Measurements from ENCODE around the gene PRKACA. TPM values are rescaled to one million over a fixed set of nuclear protein-coding genes. Genes with fewer than 3 reads are reported as not detected.

PRKACA gene
- total RNA-seq, 1 experiment from 2014 or later: 24.0 TPM

GRCh38 chr19:14091813-14092462, 25.6 kb downstream of the PRKACA start:
- Histone ChIP-seq H3K79me2 (ENCODE audit: low read length) (peaks cover 14% of the 10 kb centered on the region), H3K9ac (ENCODE audit: low read length) (peak overlapping the region; percentile 94), H2AFZ (ENCODE audit: low read length) (peak overlapping the region; percentile 81; the same call in 1 of the 2 replicates), H3K36me3 (ENCODE audit: insufficient read depth, low read length) (peaks cover 7% of the 10 kb centered on the region), H3K4me2 (ENCODE audit: low read depth, low read length, poor library complexity, severe bottlenecking) (peak overlapping the region; percentile 100), H3K9me2 (replicated peaks; ENCODE audit: insufficient read depth, low read length) (no peaks in the 10 kb centered on the region), H3K27me3 (ENCODE audit: low read length) (no peaks in the 10 kb centered on the region), H3K27ac (ENCODE audit: low read length) (peak overlapping the region; percentile 80), H4K20me1 (ENCODE audit: insufficient read depth, low read depth, low read length) (no peaks in the 10 kb centered on the region), H3K4me1 (ENCODE audit: low read length) (peaks cover 20% of the 10 kb centered on the region), H3K9me3 (ENCODE audit: low read length) (peaks cover 4% of the 10 kb centered on the region; the same call in 1 of the 2 replicates), H3K4me3 (ENCODE audit: low read length) (peak overlapping the region; percentile 98)
- DNase-seq: peak; percentile 73

GRCh38 chr19:14091081-14091812, 26.3 kb downstream of the PRKACA start:
- H3K9ac ChIP-seq (ENCODE audit: low read length): peak overlapping the region; percentile 94
- peaks cover 7% of the 10 kb centered on the region for H3K36me3 ChIP-seq (ENCODE audit: insufficient read depth, low read length)
- H2AFZ ChIP-seq (ENCODE audit: low read length): peak overlapping the region; percentile 81; the same call in 1 of the 2 replicates
- DNase-seq: peak; percentile 80
- H3K79me2 ChIP-seq (ENCODE audit: low read length): peaks cover 14% of the 10 kb centered on the region
- peaks cover 4% of the 10 kb centered on the region; the same call in 1 of the 2 replicates for H3K9me3 ChIP-seq (ENCODE audit: low read length)
- H3K27ac ChIP-seq (ENCODE audit: low read length): peak overlapping the region; percentile 80
- no peaks in the 10 kb centered on the region for H4K20me1 ChIP-seq (ENCODE audit: insufficient read depth, low read depth, low read length)
- no peaks in the 10 kb centered on the region for H3K27me3 ChIP-seq (ENCODE audit: low read length)
- H3K9me2 ChIP-seq (replicated peaks; ENCODE audit: insufficient read depth, low read length): no peaks in the 10 kb centered on the region
- H3K4me1 ChIP-seq (ENCODE audit: low read length): peaks cover 20% of the 10 kb centered on the region
- H3K4me2 ChIP-seq (ENCODE audit: low read depth, low read length, poor library complexity, severe bottlenecking): peak overlapping the region; percentile 100
- H3K4me3 ChIP-seq (ENCODE audit: low read length): peak overlapping the region; percentile 98

DNA sequence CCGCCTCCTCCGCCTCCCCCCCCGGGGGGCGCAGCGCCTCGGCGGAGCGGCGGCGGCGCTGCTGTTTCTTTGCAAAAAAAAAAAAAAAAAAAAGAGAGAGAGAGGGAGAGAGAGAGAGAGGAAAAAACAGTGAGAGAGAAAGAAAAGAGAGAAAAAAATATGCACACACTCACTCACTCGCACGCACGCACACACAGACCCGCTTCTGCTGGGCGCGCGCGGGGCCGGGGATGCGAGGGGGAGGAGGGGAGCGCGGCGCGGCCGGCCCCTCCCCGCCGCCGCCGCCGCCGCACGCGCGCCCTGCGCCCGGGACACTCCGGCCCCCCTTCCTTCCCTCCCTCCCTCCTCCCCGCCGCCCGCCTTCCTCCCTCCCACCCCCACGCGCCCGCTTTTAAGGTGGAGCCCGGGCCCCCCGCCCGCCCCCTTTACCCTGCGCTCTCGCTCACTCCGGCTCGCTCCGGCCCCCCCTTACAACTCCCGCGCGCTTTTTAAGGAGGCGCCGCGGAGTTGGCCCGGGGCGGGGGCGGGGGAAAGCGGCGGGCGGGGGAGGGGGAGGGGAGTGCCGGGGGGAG, 27.0 kb downstream of the PRKACA start, which contains the start of gene SAMD1:
Gene SAMD1, minus strand, starts transcription at position 243 of the 572 bp plus-strand sequence.
- Histone ChIP-seq H3K9me2 (replicated peaks; ENCODE audit: insufficient read depth, low read length) (no peaks in the 10 kb centered on the region), H2AFZ (ENCODE audit: low read length) (peak within 1 kb of the TSS; percentile 81; the same call in 1 of the 2 replicates), H3K4me3 (ENCODE audit: low read length) (peak within 1 kb of the TSS; percentile 98), H4K20me1 (ENCODE audit: insufficient read depth, low read depth, low read length) (no peaks in the 10 kb centered on the region), H3K4me2 (ENCODE audit: low read depth, low read length, poor library complexity, severe bottlenecking) (peak within 1 kb of the TSS; percentile 100), H3K9me3 (ENCODE audit: low read length) (peaks cover 4% of the 10 kb centered on the region; the same call in 1 of the 2 replicates), H3K4me1 (ENCODE audit: low read length) (peaks cover 20% of the 10 kb centered on the region), H3K79me2 (ENCODE audit: low read length) (peaks cover 14% of the 10 kb centered on the region), H3K27ac (ENCODE audit: low read length) (peak within 1 kb of the TSS; percentile 80), H3K27me3 (ENCODE audit: low read length) (no peaks in the 10 kb centered on the region), H3K9ac (ENCODE audit: low read length) (peak within 1 kb of the TSS; percentile 94), H3K36me3 (ENCODE audit: insufficient read depth, low read length) (peaks cover 7% of the 10 kb centered on the region)
- peak; percentile 96 for DNase-seq

DNA sequence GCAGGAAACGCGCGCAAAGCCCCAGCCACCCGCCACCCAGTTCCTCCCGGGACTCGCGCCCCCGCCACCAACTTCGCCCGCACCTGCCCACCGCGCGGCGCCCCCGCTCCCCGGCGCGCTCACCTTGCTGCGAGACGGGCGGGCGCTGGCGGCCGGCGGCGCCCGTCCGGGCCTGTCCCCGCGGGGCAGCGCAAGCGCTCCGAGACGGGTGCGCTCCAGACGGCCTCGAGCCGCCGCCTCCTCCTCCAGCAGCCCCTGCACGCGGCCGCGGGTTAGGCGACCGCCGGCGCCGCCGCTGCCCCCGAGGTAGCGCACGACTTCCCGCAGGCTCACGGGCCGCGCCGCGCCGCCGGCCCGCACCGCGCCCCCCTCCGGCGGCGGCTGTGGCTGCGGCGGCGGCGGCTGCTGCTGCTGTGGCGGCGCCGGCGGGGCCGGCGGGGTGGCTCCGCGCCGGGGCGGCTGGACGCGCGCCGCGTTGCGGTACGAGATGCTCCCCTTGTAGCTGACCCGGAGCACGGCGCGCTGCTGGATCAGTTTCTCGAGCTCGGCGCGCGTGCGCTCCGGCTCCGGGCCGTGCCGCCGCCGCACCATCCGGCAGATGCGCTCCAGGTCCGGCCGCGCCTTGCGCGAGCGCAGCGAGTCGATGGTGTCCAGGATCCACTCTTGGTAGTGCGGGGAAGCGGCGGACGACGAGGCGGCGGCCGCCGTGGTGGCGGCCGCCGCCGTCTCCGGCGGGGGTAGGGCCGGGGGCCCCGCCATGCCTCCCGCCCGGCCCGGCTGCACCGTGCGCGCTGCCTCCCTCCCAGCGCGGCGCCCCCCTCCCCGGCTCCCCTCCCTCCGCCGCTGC, 27.7 kb downstream of the PRKACA start:
- peak; percentile 77 for DNase-seq
- no peaks in the 10 kb centered on the region for H4K20me1 ChIP-seq (ENCODE audit: insufficient read depth, low read depth, low read length)
- H3K4me1 ChIP-seq (ENCODE audit: low read length): peaks cover 20% of the 10 kb centered on the region
- H3K36me3 ChIP-seq (ENCODE audit: insufficient read depth, low read length): peaks cover 7% of the 10 kb centered on the region
- peak overlapping the region; percentile 74 for H3K9ac ChIP-seq (ENCODE audit: low read length)
- peaks cover 4% of the 10 kb centered on the region; the same call in 1 of the 2 replicates for H3K9me3 ChIP-seq (ENCODE audit: low read length)
- H3K27me3 ChIP-seq (ENCODE audit: low read length): no peaks in the 10 kb centered on the region
- H3K4me2 ChIP-seq (ENCODE audit: low read depth, low read length, poor library complexity, severe bottlenecking): peak overlapping the region; percentile 86
- H3K79me2 ChIP-seq (ENCODE audit: low read length): peaks cover 14% of the 10 kb centered on the region
- no peaks in the 10 kb centered on the region for H3K9me2 ChIP-seq (replicated peaks; ENCODE audit: insufficient read depth, low read length)
- peak overlapping the region; percentile 79 for H3K4me3 ChIP-seq (ENCODE audit: low read length)
- H3K27ac ChIP-seq (ENCODE audit: low read length): peak overlapping the region; percentile 60; the same call in 1 of the 2 replicates
- H2AFZ ChIP-seq (ENCODE audit: low read length): no peak overlapping the region

DNA sequence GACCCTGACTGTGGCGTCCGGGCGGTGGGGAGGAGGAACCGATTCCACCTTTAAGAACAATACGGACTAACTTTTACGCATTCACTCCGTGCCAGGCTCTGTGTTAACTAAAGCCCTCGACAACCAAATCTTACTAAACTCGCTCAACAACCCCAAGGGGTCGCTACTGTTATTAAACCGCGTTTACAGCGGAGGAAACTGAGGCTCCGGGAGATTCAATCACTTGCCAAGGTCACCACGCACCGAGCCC, 28.2 kb downstream of the PRKACA start:
- peak; percentile 68 for DNase-seq
- Histone ChIP-seq H3K4me2 (ENCODE audit: low read depth, low read length, poor library complexity, severe bottlenecking) (peak overlapping the region; percentile 86), H2AFZ (ENCODE audit: low read length) (no peak overlapping the region), H3K79me2 (ENCODE audit: low read length) (peaks cover 14% of the 10 kb centered on the region), H3K4me1 (ENCODE audit: low read length) (peaks cover 20% of the 10 kb centered on the region), H3K9me2 (replicated peaks; ENCODE audit: insufficient read depth, low read length) (no peaks in the 10 kb centered on the region), H3K9me3 (ENCODE audit: low read length) (peaks cover 4% of the 10 kb centered on the region; the same call in 1 of the 2 replicates), H3K27ac (ENCODE audit: low read length) (0 out of 2 replicates have a peak overlapping the region, but pooled peaks have one; percentile 5), H3K36me3 (ENCODE audit: insufficient read depth, low read length) (peaks cover 7% of the 10 kb centered on the region), H3K4me3 (ENCODE audit: low read length) (peak overlapping the region; percentile 79), H4K20me1 (ENCODE audit: insufficient read depth, low read depth, low read length) (no peaks in the 10 kb centered on the region), H3K9ac (ENCODE audit: low read length) (peak overlapping the region; percentile 74), H3K27me3 (ENCODE audit: low read length) (no peaks in the 10 kb centered on the region)

GRCh38 chr19:14088634-14089411, 28.7 kb downstream of the PRKACA start:
- H2AFZ ChIP-seq (ENCODE audit: low read length): no peak overlapping the region
- H3K36me3 ChIP-seq (ENCODE audit: insufficient read depth, low read length): peaks cover 7% of the 10 kb centered on the region
- H3K27me3 ChIP-seq (ENCODE audit: low read length): no peaks in the 10 kb centered on the region
- H3K4me3 ChIP-seq (ENCODE audit: low read length): peak overlapping the region; percentile 79
- peak overlapping the region; percentile 74 for H3K9ac ChIP-seq (ENCODE audit: low read length)
- H3K9me2 ChIP-seq (replicated peaks; ENCODE audit: insufficient read depth, low read length): no peaks in the 10 kb centered on the region
- 0 out of 2 replicates have a peak overlapping the region, but pooled peaks have one; percentile 5 for H3K27ac ChIP-seq (ENCODE audit: low read length)
- H3K79me2 ChIP-seq (ENCODE audit: low read length): peaks cover 14% of the 10 kb centered on the region
- H4K20me1 ChIP-seq (ENCODE audit: insufficient read depth, low read depth, low read length): no peaks in the 10 kb centered on the region
- peaks cover 20% of the 10 kb centered on the region for H3K4me1 ChIP-seq (ENCODE audit: low read length)
- H3K9me3 ChIP-seq (ENCODE audit: low read length): peaks cover 4% of the 10 kb centered on the region; the same call in 1 of the 2 replicates
- peak; percentile 38 for DNase-seq
- H3K4me2 ChIP-seq (ENCODE audit: low read depth, low read length, poor library complexity, severe bottlenecking): peak overlapping the region; percentile 86

DNA sequence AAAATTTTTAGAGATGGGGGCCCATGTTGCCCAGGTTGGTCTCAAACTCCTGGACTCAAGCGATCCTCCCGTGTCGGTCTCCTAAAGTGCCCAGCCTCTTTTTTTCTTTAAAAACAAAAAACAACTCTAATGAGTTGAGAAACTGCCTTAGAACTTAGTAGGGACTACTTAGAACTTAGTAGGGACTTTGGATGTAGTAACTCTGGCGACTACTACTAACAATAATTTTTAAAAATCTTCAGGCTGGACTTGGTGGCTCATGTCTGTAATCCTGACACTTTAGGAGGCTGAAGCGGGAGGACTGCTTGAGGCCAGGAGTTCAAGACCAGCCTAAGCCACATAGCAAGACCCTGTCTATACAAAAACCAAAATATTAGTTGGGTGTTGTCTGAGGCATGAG, 31.5 kb downstream of the PRKACA start:
- Histone ChIP-seq H3K36me3 (ENCODE audit: insufficient read depth, low read length) (peaks cover 7% of the 10 kb centered on the region), H2AFZ (ENCODE audit: low read length) (no peak overlapping the region), H3K27me3 (ENCODE audit: low read length) (no peaks in the 10 kb centered on the region), H4K20me1 (ENCODE audit: insufficient read depth, low read depth, low read length) (no peaks in the 10 kb centered on the region), H3K4me1 (ENCODE audit: low read length) (peaks cover 18% of the 10 kb centered on the region), H3K27ac (ENCODE audit: low read length) (no peak overlapping the region), H3K9me2 (replicated peaks; ENCODE audit: insufficient read depth, low read length) (no peaks in the 10 kb centered on the region), H3K9me3 (ENCODE audit: low read length) (no peaks in the 10 kb centered on the region), H3K79me2 (ENCODE audit: low read length) (peaks cover 14% of the 10 kb centered on the region), H3K4me3 (ENCODE audit: low read length) (no peak overlapping the region), H3K9ac (ENCODE audit: low read length) (no peak overlapping the region), H3K4me2 (ENCODE audit: low read depth, low read length, poor library complexity, severe bottlenecking) (no peak overlapping the region)
- peak; percentile 40 for DNase-seq
